GM19328 (cell line): ENCODE data around the gene SHROOM1.

Experiments used
- ATAC-seq: cut with Tn5 transposase; IDR thresholded peaks from one replicate; pipeline ENCODE4 v1.9.1; 2021; ENCODE audit warnings: mild to moderate bottlenecking, moderate library complexity; ENCODE audit not compliant: unreplicated experiment

SHROOM1 gene

DNA sequence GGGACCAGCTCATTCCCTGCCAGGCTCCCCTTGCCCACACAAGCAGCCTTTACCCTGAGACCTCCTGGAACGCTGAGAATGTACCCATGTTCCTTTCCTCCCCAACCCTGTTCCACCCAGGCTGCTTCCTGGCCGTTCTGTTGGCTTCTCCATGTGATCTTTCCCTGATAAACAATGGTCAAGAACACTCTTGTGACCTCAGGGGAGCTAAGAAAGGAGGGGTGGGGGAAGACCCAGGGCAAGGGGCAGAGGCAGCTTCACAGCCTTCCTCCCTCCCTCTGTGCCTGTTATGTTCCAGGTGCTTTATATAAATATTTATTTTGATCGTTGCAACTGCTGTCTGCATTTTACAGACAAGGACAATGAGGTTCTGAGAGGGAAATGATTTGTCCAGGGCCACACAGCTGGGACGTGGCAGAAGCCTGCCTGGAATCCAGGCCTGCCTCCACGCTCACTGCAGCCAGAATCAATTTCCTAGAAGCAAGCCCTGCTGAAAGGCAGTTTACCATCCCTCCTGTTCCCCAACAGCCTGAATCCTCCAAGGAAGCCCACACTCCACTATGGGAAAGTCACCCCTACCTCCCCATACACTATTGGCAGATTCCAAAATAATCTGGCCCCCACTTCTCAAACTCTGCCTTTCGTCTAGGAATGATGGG, 3.9 kb downstream of the SHROOM1 start:
- ATAC-seq: no peak

DNA sequence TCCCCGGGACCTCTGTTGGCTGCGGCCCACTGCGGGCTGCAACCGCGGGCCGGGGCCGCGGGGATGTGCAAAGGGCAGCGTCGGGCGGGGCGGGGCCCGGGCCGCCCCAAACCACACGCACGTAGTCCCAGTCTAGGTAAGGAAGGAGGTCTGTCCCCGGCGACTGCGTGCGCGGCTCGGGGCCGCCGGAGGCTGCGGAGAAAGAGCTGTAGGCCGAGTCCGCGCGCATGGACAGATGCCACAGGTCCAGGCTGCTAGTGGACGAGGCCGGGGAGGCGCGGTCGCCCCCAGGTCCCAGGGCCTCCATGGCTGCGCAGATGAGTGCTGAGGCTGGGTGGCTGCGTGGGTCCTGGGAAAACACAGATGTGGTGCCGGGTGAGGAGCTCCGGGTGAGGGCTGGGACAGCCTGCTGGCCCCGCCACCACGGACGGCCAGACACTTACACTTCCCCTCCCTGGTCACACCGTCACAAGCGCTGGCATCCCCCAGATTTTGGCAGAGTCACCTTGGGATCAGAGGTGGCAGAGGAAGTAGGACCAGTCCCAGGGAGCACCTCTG, 4.5 kb downstream of the SHROOM1 start:
- no peak for ATAC-seq

DNA sequence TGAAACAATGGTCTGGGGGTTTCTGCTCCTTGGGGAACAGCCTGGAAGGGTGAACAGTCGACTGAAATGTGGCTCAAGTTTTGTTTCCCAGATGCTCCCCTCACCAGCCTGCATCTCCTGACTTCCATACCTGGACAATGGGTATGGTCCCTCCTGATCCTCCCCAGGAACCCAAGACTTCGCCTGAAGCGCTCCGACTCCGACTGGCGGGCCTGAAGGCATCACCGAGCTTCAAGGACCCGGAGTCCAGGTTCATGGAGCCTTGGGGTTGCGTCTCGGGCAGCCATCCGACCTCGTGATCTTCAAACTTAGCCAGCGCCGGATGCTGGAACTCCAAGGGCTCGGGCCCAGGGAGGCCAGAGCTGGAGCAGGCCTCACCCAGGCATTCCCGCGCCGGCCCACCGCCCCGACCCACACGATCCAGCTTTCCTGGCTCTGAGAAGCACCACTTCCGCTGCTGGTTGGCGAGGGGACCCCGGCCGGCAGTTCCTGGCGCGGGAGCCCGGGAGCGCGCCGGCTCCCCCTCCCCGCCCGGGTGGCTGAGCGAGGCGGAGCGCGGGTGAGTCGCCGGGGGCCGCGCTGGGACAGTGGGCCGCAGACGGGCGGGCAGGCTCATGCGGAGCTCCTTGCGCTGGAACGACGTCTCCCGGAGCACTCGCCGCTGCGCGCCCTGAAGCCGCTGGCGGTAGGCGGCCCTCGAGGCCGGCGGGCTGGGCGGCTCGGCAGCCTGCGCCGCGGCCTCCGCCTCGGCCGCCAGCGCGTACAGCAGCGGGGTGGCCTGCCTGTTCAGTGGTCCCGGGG, 5.2 kb downstream of the SHROOM1 start:
- no peak for ATAC-seq

DNA sequence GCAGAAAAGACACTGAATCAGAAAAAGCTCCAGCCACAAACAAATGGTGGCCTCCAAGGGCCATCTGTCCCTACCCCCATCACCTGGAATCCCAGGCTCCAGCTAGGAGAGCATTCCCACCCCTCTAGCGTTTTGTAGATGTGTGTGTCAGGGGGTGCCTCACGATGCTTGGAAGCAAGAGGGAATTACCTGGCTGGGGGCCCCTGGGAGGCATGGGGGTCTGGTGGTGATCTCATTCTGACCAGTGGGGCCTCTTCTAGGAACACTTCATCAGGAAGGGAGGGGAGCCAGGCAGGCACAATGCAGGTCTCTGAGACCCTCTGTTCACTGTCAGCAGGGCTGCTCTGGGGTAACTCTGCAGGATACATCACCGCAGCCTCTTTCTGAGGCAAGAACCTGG, 6.0 kb downstream of the SHROOM1 start:
- ATAC-seq: no peak

DNA sequence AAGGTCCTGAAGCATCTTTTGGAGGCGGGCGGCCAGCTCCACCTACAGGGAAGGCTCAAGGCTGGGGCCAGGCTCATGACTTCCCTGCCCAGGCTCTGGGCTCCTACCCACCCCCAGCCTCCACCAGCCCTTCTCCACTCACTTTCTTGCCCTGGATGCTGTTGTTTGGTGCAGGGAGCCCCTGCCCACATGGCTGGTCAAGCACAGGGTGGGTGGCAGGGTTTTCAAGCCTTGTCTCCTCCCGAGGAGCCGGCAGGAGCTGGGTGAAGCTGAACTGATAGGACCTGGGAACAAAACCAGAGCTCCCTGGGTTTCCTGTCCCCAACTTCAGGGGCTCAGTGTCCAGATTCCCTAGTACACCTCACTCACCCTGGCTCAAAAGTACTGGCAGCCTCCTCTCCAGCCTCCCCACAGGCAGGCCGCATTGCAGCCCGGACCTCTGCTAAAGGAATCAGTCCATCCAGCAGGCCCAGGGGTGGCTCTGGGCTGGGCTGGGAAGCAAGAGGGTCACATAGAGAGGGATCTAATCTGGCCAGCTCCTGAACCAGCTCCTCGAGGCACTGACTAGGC, 6.9 kb downstream of the SHROOM1 start:
- no peak for ATAC-seq

DNA sequence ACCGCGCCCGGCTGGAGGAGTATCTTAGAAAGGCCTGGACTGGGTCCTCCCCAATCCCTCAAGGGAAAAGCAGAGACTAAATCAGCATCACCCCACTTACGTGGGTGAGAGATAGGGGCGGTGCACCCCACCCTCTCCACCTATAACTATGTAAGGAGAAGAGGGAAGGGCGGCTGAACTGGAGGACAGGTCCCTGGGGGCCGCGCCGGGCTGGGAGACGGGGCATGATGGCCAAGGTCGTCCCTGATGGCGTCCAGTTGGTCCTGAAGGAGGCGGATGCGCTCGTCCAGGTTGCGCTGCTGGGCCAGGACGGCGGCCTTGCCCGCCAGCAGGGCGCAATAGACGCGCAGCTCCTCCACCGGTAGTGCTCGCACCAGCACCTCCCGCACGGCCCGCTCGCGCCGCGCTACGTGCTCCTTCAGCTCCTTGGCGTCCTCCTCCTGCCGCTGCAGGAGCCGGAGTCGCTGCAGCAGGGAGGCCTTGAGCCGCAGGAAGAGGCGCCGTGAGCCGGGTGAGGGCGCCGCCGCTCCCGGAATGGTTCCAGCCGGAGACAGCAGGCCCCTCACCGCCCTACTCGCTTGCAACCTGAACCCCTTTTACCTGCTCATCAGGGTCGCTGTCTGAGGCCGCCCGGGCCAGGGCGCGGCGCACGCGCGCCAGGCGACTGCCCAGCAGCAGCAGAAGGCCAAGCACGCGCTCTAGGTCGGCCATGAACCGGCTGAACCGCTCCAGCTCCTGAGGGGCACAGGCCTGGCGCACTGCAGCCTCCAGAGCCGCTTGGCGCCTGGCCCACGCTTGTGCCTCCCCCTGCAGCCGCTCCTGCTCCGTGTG, 7.6 kb downstream of the SHROOM1 start:
- no peak for ATAC-seq

DNA sequence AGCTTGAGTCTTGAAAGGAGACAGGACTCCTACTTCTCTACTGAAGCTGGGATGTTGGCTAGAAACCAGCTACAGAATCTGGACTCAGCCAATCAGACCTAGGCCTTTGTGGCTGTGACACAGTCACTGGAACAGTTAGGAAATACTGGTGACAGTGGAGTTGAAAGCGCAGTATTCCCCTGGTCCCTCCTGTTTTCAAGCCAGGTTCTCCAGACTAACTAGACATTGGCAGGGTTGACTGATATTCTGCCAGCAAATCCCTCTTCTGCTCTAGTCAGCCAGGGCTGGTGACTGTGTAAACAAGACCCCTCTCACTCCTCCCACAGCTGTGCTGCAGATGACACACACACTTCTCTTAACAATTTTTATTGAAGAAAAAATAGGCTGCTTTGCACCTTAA, 8.7 kb downstream of the SHROOM1 start:
- no peak for ATAC-seq

DNA sequence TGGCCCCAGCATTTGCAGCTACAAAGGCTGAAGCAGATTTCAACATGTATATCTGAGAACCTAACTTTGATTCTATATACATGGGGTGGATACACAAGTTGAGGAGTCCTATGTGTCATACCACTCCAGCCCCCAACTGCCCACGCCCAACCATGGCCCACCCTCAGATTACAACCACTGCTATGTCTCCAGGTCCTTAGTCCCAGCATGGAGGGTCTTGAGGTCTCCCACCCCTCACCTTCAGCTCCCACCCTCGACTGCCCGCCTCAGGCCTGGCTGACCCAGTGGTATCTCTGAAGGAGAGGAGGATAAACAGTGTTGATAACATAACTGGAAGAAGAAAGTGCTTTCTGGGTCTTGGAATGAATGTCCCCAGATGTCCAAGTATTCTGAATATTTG, 9.1 kb downstream of the SHROOM1 start:
- no peak for ATAC-seq

DNA sequence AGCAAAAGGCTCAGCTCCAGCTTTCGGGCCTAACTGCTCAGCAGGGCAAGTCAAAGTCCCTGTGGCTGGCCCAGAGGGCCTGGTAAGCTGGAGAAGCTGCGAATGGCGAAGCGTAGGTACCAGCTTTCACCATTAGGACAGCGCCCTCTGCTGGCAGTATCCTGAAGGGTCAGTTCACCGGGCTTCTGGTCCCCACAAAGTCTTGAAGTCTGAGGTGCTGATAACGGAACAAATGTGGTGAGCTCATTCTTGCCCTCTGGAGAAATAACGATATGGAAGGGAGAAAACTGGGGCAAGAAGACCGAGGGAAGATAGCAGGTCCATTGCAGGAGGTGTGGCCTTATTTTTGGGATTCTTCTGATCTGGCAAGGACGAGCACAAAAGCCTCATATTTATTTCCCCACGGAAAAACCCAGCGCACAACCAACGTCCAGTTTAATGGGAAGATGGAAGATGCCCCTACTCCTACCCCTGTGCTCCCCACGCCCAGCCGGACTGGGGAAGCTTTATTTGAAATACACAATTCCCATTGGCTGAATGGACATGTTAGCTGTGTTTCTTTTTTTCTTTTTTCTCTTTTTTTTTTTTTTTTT, 10.2 kb downstream of the SHROOM1 start:
- ATAC-seq: no peak

DNA sequence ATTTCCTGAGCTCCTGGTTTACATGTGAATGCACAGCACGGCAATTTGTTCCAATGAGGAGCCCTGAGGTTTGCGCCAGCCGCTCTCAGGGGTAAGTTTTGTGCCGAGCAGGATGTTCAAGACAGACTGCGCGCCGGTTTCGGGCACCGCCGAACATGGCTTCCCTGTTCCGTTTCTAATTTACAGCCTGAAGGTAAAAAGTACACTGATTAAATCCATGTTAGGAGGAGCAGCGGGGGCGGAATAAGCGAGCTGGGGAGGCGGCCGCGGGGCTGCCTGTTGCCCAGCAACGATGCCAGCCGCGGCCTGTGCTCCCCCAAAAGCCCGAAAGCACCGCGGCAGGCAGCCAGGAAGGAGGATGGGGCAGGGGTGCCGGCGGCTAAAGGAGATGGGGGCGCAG, 11.0 kb downstream of the SHROOM1 start:
- ATAC-seq: no peak

DNA sequence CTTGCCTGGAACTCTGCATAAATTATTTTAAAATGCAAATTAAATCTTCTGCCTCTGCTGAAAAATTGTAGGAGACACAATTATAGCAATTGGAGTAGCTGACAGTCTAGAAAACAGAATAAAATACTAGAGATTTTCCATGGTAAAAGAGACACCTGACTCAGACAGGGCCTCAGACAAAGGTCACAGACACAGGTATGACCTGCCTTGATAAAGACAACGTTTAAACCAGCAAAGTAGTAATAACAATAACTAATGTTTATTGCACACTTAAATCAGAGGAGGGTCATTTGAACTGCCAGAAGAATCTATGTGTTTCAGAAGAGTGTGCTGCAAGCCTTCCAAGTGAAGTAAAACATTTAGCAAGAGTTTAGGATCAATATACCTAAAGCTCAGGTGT, 13.4 kb downstream of the SHROOM1 start:
- ATAC-seq: no peak

DNA sequence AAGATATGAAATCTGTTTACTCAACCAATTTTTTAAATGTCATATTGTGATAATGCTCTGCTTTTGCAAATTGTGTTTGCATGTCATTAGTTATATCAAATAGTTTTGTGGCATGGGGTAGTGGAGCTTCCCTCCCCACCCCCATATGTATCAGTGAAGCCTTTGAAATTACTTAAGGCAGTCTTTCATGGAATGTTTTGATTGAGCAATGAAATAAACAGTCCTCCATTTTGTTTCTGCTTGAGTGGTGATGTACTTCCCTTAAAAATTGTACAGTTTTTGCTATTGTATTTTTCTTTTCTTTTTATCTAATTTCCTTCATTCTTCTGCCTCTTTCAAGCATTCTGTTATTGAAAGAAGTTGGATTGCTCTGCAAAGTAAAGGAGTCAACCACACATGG, 13.9 kb downstream of the SHROOM1 start:
- no peak for ATAC-seq

DNA sequence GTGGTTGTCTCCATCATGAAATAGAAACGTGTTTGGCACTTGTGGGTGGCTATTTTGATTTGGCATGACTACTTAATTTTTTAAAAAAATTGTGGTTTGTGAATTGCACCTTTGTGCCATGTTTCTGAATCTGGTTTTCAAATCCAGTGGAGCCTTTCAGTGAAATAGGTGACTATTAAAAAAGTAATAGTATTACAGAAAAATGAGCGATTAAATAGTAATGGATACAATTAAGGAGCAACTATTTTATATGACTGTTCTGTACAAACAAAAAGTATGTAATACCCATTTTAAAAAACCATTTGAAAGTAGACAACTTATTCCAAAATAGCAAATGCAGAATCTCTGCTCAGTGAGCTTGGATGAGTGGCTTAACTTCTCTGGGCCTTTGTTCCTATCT, 14.4 kb downstream of the SHROOM1 start:
- no peak for ATAC-seq

DNA sequence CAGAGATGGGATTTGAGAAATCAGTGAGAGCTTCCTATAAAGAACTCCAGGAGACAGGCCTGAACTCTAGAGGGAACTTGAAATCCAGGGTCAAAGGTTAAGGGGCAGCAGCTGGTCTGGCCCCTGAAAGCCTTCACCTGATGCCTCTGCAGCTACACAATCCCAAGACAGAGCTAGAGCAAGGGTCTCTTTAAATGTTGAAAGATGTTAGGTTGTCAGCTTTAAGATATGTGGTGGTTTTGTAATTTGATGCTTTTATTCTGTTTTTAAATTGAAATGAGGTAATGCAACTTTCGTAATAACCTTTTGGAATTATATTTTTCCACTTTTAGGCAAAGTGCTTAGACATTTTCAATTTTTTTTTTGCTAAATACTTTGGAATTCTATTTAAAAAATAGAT, 15.0 kb downstream of the SHROOM1 start:
- ATAC-seq: no peak

DNA sequence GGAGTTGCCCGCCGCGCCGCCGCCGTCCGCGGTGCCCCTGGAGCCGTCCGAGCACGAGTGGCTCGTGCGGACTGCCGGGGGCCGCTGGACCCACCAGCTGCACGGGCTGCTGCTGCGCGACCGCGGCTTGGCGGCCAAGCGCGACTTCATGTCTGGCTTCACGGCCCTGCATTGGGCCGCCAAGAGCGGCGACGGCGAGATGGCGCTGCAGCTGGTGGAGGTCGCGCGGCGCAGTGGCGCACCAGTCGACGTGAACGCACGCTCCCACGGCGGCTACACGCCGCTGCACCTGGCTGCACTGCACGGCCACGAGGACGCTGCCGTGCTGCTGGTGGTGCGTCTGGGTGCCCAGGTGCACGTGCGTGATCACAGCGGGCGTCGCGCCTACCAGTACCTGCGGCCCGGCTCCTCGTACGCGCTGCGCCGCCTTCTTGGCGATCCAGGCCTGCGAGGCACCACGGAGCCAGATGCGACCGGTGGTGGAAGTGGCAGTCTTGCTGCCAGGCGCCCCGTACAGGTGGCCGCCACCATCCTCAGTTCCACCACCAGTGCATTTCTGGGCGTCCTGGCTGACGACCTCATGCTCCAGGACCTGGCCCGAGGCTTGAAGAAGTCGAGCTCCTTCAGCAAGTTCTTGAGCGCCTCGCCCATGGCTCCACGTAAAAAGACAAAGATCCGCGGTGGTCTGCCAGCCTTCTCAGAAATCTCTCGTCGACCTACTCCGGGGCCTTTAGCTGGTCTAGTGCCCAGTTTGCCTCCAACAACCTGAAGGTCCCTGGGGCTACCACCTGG, 15.7 kb downstream of the SHROOM1 start:
- ATAC-seq: no peak

DNA sequence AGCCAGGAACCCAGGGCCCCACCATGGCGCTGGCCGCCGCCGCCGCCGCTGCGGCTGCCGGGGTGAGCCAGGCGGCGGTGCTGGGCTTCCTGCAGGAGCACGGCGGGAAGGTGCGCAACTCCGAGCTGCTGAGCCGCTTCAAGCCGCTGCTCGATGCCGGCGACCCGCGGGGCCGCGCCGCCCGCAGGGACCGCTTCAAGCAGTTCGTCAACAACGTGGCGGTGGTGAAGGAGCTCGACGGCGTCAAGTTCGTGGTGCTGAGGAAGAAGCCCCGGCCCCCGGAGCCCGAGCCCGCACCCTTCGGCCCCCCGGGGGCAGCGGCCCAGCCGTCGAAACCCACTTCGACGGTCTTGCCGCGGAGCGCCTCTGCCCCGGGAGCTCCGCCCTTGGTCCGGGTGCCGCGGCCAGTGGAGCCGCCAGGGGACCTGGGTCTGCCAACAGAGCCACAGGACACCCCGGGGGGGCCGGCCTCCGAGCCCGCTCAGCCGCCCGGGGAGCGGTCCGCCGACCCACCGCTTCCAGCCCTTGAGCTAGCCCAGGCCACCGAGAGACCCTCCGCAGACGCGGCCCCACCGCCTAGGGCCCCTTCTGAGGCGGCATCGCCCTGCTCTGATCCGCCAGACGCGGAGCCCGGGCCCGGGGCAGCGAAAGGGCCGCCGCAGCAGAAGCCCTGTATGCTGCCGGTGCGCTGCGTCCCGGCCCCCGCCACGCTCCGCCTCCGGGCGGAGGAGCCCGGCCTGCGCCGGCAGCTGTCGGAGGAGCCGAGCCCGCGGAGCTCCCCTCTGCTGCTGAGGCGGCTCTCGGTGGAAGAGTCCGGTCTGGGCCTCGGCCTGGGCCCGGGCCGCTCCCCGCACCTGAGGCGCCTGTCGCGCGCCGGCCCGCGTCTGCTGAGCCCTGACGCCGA, 16.6 kb downstream of the SHROOM1 start:
- ATAC-seq: no peak

DNA sequence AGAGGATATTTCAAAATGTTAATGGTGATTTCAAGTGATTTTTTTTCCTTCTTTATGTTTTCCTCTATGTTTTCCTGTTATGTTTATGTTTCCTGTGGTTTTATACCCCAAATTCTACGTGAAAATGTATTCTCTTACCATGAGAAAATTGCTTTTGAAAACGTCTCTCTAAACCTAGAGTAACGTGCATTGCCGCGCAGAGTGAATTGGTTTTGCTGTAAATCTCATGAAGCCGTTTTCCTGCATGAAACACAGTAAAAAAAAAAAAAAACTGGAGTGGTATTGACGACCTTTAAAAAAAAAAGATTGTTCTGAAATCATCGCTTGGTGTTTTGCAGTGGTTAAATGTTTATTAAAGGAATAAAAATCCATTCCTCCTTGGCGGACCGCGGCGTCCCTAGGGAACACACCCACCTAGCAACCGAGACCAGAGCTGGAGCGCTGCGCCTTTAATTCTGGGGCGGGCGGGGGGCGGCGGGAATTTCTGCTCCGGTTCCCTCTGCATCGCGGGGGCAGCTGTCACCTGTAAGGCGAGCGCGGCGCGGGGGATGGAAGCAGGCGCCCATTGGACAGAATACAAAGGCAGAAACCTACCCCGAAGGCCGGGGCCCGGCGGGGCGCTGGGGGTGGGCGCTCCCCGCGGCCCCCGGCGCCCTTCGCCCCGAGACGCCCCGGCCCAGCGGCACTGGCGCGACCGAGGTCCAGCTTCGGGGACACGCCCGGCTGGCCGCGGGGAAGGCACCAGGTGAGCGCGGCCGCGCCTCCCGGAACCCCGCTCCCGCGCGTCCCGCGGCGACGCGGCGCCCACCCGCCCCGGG, 17.5 kb downstream of the SHROOM1 start, which contains the start of gene SOWAHA:
Gene SOWAHA (plus strand): TSS at position 522 of the 818 bp plus-strand sequence. CDS start 320 bp downstream, outside the sequence.
- no peak for ATAC-seq
